GM23338 (cell line): Measurements from ENCODE around the gene SCLT1.

Experiments used
- CTCF ChIP-seq, 2 experiments: fragments of 200-600 bp in 1 of 2; sonication (generic) in 1 of 2; conservative IDR thresholded peaks; 2 replicates each; pipeline versions ENCODE4 v1.5.1 to v1.6.1; 2016 to 2017; ENCODE audit warnings: antibody characterized with exemption in 2 of 2, low read depth in 2 of 2, mild to moderate bottlenecking in 2 of 2, moderate library complexity in 1 of 2
- ETS1 ChIP-seq: IDR thresholded peaks from 2 replicates; pipeline ENCODE4 v1.6.1; 2016; ENCODE audit warnings: antibody characterized with exemption
- EZH2 ChIP-seq: fragments of 200-600 bp; sonication (generic); IDR thresholded peaks from one replicate; pipeline ENCODE4 v1.8.0; 2017; ENCODE audit warnings: antibody characterized with exemption, mild to moderate bottlenecking, low read depth; ENCODE audit not compliant: unreplicated experiment
- EZH2phosphoT487 ChIP-seq: fragments of 200-600 bp; sonication (generic); IDR thresholded peaks from one replicate; pipeline ENCODE4 v1.8.1; 2018; ENCODE audit warnings: antibody characterized with exemption; ENCODE audit not compliant: unreplicated experiment
- JUNB ChIP-seq: IDR thresholded peaks from one replicate; pipeline ENCODE4 v1.6.1; 2016; ENCODE audit warnings: antibody characterized with exemption; ENCODE audit not compliant: unreplicated experiment
- POLR2AphosphoS5 ChIP-seq: IDR thresholded peaks from 2 replicates; pipeline ENCODE4 v1.6.1; 2016; ENCODE audit warnings: antibody characterized with exemption, low read depth
- REST ChIP-seq: IDR thresholded peaks from one replicate; pipeline ENCODE4 v1.6.1; 2018; ENCODE audit warnings: antibody characterized with exemption; ENCODE audit not compliant: unreplicated experiment
- STAT1 ChIP-seq: IDR thresholded peaks from one replicate; pipeline ENCODE4 v1.6.1; 2016; ENCODE audit warnings: antibody characterized with exemption; ENCODE audit not compliant: unreplicated experiment
- ZNF331 ChIP-seq: fragments of 250-450 bp; sonication (Bioruptor Pico); IDR thresholded peaks from 2 replicates; pipeline ENCODE4 v1.5.0; 2020; ENCODE audit warnings: low read depth, mild to moderate bottlenecking, moderate library complexity

- TF ChIP-seq CTCF (conservative IDR thresholded peaks at IDR 0.05; ENCODE audit: low read depth in 2 of 2) (no peak), JUNB (no peak), REST (no peak), EZH2 (no peak), STAT1 (no peak), EZH2phosphoT487 (no peak), POLR2AphosphoS5 (no peak), ZNF331 (CRISPR knock-in tag) (no peak), ETS1 (no peak)
These were observed 137.6 kb downstream of the SCLT1 start for GRCh38 chr4:128955751-128956150.
